ENCODE data around the gene SUMF1.

The SUMF1 gene

DNA sequence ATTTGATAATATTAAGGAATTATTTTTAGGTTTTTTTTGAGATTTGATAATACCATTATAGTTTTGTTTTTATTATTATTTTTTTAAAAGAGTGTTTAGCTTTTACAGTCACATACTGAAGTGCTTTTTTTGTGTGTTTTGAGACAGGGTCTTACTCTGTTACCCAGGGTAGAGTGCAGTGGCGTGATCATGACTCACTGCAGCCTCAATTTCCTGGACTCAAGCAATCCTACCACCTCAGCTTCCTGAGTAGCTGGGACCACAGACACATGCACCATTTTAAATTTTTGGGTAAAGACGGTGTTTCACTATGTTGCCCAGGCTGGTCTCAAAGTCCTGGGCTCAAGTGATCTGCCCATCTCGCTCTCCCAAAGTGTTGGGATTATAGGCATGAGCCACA is 73.0 kb downstream of the SUMF1 start:
- Histone ChIP-seq H3K4me3 (ENCODE audit: low read length) (no peak overlapping the region), H4K20me1 (ENCODE audit: insufficient read depth, low read length) (no peaks in the 10 kb centered on the region), H3K4me2 (ENCODE audit: low read depth, low read length) (no peak overlapping the region), H3K4me1 (ENCODE audit: low read length) (no peaks in the 10 kb centered on the region), H3K27me3 (replicated peaks; ENCODE audit: insufficient read depth, low read length) (no peaks in the 10 kb centered on the region), H3K27ac (ENCODE audit: low read length) (no peak overlapping the region), H3F3A (ENCODE audit: insufficient read depth, low read length) (no peaks in the 10 kb centered on the region), H3K36me3 (replicated peaks; ENCODE audit: insufficient read depth, low read length) (no peaks in the 10 kb centered on the region), H3K9ac (ENCODE audit: low read length) (no peak overlapping the region), H3K9me2 (replicated peaks; ENCODE audit: insufficient read depth, low read length) (no peaks in the 10 kb centered on the region), H2AFZ (ENCODE audit: low read length) (no peak overlapping the region), H3K9me3 (replicated peaks; ENCODE audit: insufficient read depth, low read length) (no peaks in the 10 kb centered on the region), H3K79me2 (ENCODE audit: low read length) (no peaks in the 10 kb centered on the region)
- TF ChIP-seq EZH2phosphoT487 (IDR thresholded peaks at IDR 0.05; ENCODE audit: low read length), result no peak
- TF ChIP-seq EZH2 (optimal IDR thresholded peaks at IDR 0.05; ENCODE audit: low read depth, low read length), result no peak
- TF ChIP-seq, protein P1, sequence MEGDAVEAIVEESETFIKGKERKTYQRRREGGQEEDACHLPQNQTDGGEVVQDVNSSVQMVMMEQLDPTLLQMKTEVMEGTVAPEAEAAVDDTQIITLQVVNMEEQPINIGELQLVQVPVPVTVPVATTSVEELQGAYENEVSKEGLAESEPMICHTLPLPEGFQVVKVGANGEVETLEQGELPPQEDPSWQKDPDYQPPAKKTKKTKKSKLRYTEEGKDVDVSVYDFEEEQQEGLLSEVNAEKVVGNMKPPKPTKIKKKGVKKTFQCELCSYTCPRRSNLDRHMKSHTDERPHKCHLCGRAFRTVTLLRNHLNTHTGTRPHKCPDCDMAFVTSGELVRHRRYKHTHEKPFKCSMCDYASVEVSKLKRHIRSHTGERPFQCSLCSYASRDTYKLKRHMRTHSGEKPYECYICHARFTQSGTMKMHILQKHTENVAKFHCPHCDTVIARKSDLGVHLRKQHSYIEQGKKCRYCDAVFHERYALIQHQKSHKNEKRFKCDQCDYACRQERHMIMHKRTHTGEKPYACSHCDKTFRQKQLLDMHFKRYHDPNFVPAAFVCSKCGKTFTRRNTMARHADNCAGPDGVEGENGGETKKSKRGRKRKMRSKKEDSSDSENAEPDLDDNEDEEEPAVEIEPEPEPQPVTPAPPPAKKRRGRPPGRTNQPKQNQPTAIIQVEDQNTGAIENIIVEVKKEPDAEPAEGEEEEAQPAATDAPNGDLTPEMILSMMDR (IDR thresholded peaks at IDR 0.05; ENCODE audit: low read length), result no peak
- no peak for DNase-seq

DNA sequence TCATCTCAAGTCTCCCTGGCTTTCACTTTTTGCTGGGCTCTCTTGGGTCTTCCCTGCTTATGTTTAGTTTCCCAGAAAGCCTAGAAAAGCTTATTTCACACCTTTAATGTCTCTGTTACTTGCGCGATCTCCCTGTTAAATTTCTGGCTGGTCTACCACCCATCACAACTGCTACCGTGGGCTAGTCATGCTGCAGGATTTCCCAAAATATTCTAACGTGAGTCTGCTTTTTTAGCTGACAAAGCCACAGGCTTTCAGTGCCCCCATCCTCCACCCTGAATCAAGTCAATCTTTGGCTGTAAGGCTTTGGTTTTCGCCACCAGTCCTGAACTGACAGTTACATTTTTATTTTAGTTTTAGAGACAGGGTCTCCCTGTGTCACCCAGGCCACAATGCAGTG is 74.1 kb downstream of the SUMF1 start:
- Histone ChIP-seq H3K79me2 (ENCODE audit: low read length) (no peaks in the 10 kb centered on the region), H4K20me1 (ENCODE audit: insufficient read depth, low read length) (no peaks in the 10 kb centered on the region), H3K4me2 (ENCODE audit: low read depth, low read length) (no peak overlapping the region), H3K27ac (ENCODE audit: low read length) (no peak overlapping the region), H3K27me3 (replicated peaks; ENCODE audit: insufficient read depth, low read length) (no peaks in the 10 kb centered on the region), H3K9me3 (replicated peaks; ENCODE audit: insufficient read depth, low read length) (no peaks in the 10 kb centered on the region), H3K4me1 (ENCODE audit: low read length) (no peaks in the 10 kb centered on the region), H3K9ac (ENCODE audit: low read length) (no peak overlapping the region), H3K4me3 (ENCODE audit: low read length) (no peak overlapping the region), H3K9me2 (replicated peaks; ENCODE audit: insufficient read depth, low read length) (no peaks in the 10 kb centered on the region), H3K36me3 (replicated peaks; ENCODE audit: insufficient read depth, low read length) (no peaks in the 10 kb centered on the region), H2AFZ (ENCODE audit: low read length) (no peak overlapping the region), H3F3A (ENCODE audit: insufficient read depth, low read length) (no peaks in the 10 kb centered on the region)
- no peak for DNase-seq
- TF ChIP-seq EZH2 (optimal IDR thresholded peaks at IDR 0.05; ENCODE audit: low read depth, low read length) (no peak), EZH2phosphoT487 (IDR thresholded peaks at IDR 0.05; ENCODE audit: low read length) (no peak)
- TF ChIP-seq, protein P1 (IDR thresholded peaks at IDR 0.05; ENCODE audit: low read length), result no peak

DNA sequence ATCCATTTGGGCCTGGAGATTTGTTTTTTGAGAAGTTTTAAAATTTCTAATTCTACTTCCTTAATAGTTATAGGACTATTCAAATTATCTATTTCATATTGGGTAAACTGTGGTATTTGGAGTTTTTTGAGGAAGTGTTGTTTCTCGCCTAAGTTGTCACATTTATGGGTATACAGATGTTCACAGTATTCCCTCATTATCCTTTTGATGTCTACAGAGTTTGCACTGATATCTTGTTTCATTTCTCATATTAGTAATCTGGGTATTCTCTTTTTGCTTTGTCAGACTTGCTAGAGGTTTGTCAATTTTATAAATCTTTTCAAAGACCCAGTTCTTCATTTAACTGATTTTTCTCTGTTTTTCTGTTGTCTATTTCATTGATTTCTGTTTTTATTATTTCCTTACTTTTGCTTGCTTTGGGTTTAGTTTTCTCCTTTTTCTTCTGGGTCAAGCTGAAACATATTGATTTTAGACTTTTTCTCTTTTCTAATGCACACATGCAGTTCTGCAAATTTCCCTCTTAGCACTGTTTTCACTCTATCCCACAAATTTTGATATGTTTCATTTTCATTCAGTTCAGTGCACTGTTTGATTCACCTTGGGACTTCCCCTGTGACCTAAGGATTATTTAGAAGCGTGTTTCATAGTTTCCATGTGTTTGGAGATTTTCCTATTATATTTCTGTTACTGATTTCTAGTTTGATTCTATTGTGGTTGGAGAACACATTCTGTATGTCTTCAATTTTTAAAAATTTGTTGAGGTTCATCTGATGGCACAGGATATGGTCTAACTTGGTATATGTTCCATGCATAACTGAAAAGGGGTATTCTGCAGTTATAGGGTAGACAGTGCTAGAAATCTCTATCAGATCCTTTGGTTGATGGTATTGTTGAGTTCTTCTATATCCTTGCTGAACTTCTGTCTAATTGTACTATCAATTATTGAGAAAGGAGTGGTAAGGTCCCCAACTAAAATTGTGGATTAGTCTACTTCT is 79.6 kb downstream of the SUMF1 start:
- Histone ChIP-seq H3K36me3 (replicated peaks; ENCODE audit: insufficient read depth, low read length) (no peaks in the 10 kb centered on the region), H3K4me2 (ENCODE audit: low read depth, low read length) (no peak overlapping the region)

DNA sequence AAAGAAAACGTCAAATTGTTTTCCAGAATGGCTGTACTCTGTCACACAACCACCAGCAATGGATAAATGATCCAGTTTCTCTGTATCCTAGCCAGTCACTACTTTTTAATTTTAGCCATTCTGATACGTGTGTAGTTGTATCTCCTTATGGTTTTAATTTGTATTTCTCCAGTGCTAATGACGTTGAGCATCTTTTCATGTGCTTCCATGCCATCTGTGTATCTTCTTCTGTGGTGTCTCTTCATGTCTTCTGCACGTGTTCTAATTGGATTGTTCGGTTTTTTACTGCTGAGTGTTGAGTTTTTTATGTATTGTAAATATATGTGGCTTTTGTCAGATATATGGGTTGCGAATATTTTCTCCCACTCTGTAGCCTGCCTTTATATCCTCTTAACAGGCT is 81.9 kb downstream of the SUMF1 start:
- H3K4me2 ChIP-seq (ENCODE audit: low read depth, low read length), result no peak overlapping the region
- H3K27ac ChIP-seq (ENCODE audit: low read length), result no peak overlapping the region
- no peaks in the 10 kb centered on the region for H3K9me2 ChIP-seq (replicated peaks; ENCODE audit: insufficient read depth, low read length)
- no peaks in the 10 kb centered on the region for H3F3A ChIP-seq (ENCODE audit: insufficient read depth, low read length)
- H4K20me1 ChIP-seq (ENCODE audit: insufficient read depth, low read length), result no peaks in the 10 kb centered on the region
- no peaks in the 10 kb centered on the region for H3K36me3 ChIP-seq (replicated peaks; ENCODE audit: insufficient read depth, low read length)
- no peaks in the 10 kb centered on the region for H3K79me2 ChIP-seq (ENCODE audit: low read length)
- H3K4me1 ChIP-seq (ENCODE audit: low read length), result no peaks in the 10 kb centered on the region
- DNase-seq, result no peak
- H3K9me3 ChIP-seq (replicated peaks; ENCODE audit: insufficient read depth, low read length), result no peaks in the 10 kb centered on the region
- no peak overlapping the region for H3K9ac ChIP-seq (ENCODE audit: low read length)
- H3K4me3 ChIP-seq (ENCODE audit: low read length), result no peak overlapping the region
- no peaks in the 10 kb centered on the region for H3K27me3 ChIP-seq (replicated peaks; ENCODE audit: insufficient read depth, low read length)
- no peak overlapping the region for H2AFZ ChIP-seq (ENCODE audit: low read length)
- TF ChIP-seq, protein P1 (IDR thresholded peaks at IDR 0.05; ENCODE audit: low read length), result no peak
- TF ChIP-seq EZH2phosphoT487 (IDR thresholded peaks at IDR 0.05; ENCODE audit: low read length), result no peak

More for the DNA sequence above, 79.6 kb downstream of the SUMF1 start:
- H3K27ac ChIP-seq (ENCODE audit: low read length), result no peak overlapping the region
- H3K27me3 ChIP-seq (replicated peaks; ENCODE audit: insufficient read depth, low read length), result no peaks in the 10 kb centered on the region
- H4K20me1 ChIP-seq (ENCODE audit: insufficient read depth, low read length), result no peaks in the 10 kb centered on the region
- H2AFZ ChIP-seq (ENCODE audit: low read length), result no peak overlapping the region
- no peak overlapping the region for H3K4me3 ChIP-seq (ENCODE audit: low read length)
- no peaks in the 10 kb centered on the region for H3K79me2 ChIP-seq (ENCODE audit: low read length)
- TF ChIP-seq EZH2 (optimal IDR thresholded peaks at IDR 0.05; ENCODE audit: low read depth, low read length), result no peak
- no peak overlapping the region for H3K9ac ChIP-seq (ENCODE audit: low read length)
- no peaks in the 10 kb centered on the region for H3K9me3 ChIP-seq (replicated peaks; ENCODE audit: insufficient read depth, low read length)
- H3K9me2 ChIP-seq (replicated peaks; ENCODE audit: insufficient read depth, low read length), result no peaks in the 10 kb centered on the region
- H3K4me1 ChIP-seq (ENCODE audit: low read length), result no peaks in the 10 kb centered on the region
- no peaks in the 10 kb centered on the region for H3F3A ChIP-seq (ENCODE audit: insufficient read depth, low read length)
- no peak for DNase-seq
